Measurements from ENCODE around the gene ADCY7.

DNA sequence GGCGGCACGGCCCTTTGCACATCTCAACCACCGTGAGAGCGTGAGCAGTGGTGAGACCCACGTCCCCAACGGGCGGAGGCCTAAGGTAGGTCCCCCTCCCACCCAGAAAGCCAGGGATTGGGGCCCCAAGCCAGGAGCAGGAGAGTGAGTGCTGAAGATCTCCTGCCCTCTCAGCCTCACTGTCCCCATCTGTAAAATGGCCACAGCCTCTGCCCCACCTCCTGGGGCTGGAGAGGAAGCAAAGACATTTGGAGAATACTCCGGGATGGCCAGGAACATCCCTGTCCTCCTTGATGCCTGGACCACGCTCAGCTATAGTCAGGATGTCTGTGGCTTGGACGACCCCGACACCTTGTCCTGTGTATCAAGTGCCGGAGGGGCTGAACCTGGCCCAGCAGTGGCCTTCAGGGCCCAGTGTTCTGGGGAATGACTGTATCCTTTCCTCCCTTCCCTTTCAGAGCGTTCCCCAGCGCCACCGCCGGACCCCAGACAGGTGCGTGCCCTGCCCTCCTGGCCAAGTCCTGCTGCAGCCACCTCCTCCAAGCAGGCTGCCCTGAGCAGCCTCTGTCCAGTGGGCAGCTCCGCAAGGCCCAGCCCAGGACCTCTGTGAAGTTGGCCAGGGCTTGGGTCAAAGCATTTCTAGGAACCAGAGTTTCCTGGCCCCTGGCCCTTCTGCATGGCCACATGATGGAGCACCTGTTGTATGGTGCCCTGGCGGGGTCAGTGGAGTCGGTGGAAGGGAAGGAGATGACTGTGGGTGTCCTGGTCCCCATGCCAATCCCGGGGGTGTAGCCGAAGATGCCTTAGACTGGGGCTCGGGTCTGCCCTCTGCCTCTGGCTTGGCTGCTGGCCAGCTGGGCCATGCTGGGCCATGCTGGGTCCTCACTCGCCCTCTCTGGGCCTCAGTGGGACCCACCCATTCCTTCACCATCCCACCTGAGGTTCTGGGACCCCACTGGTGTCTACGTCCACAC lies 38.4 kb downstream of the ADCY7 start:
- TF ChIP-seq, protein P1, sequence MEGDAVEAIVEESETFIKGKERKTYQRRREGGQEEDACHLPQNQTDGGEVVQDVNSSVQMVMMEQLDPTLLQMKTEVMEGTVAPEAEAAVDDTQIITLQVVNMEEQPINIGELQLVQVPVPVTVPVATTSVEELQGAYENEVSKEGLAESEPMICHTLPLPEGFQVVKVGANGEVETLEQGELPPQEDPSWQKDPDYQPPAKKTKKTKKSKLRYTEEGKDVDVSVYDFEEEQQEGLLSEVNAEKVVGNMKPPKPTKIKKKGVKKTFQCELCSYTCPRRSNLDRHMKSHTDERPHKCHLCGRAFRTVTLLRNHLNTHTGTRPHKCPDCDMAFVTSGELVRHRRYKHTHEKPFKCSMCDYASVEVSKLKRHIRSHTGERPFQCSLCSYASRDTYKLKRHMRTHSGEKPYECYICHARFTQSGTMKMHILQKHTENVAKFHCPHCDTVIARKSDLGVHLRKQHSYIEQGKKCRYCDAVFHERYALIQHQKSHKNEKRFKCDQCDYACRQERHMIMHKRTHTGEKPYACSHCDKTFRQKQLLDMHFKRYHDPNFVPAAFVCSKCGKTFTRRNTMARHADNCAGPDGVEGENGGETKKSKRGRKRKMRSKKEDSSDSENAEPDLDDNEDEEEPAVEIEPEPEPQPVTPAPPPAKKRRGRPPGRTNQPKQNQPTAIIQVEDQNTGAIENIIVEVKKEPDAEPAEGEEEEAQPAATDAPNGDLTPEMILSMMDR (IDR thresholded peaks at IDR 0.05 in 8 of 11, conservative IDR thresholded peaks at IDR 0.05 in 3 of 11) = no peak
- TF ChIP-seq POLR2A (IDR thresholded peaks at IDR 0.05) = no peak
- no peak for TF ChIP-seq POLR2AphosphoS5 (IDR thresholded peaks at IDR 0.05)
